HepG2 (cell line): ENCODE results near the gene THRA. TPM values are rescaled to one million over a fixed set of nuclear protein-coding genes. Genes with fewer than 3 reads are reported as not detected.

Source experiments
- CHD2 ChIP-seq: IDR thresholded peaks from 2 replicates; pipeline ENCODE4 v1.6.1; 2011; ENCODE audit warnings: low read depth, low read length, improper control_type of control experiment
- ETV5 ChIP-seq: IDR thresholded peaks from 2 replicates; pipeline ENCODE4 v1.6.1; 2018; ENCODE audit warnings: missing biosample characterization, missing genetic modification reagents, inconsistent platforms, borderline replicate concordance
- FLYWCH1 ChIP-seq: sonication (generic); formaldehyde crosslinking; IDR thresholded peaks from 2 replicates; pipeline ENCODE4 v1.8.1; 2023; ENCODE audit warnings: mild to moderate bottlenecking, missing genetic modification reagents
- FOXC1 ChIP-seq: sonication (generic); formaldehyde crosslinking; IDR thresholded peaks from 2 replicates; pipeline ENCODE4 v1.8.0; 2022; ENCODE audit warnings: mild to moderate bottlenecking, missing genetic modification reagents, borderline replicate concordance
- FOXP1 ChIP-seq, 2 experiments: fragments of 450-650 bp in 1 of 2; IDR thresholded peaks; 2 replicates each; pipeline ENCODE4 v1.6.1; 2017 to 2018; ENCODE audit warnings: antibody characterized with exemption in 1 of 2
- FUBP1 ChIP-seq: sonication (generic); formaldehyde crosslinking; IDR thresholded peaks from 2 replicates; pipeline ENCODE4 v1.5.1; 2020; ENCODE audit warnings: missing genetic modification reagents, mild to moderate bottlenecking, borderline replicate concordance
- HNRNPL ChIP-seq: fragments of 200-400 bp; formaldehyde crosslinking; IDR thresholded peaks from 2 replicates; pipeline ENCODE4 v1.6.1; 2017; ENCODE audit warnings: mild to moderate bottlenecking, low read depth, low read length
- IRX3 ChIP-seq: sonication (generic); formaldehyde crosslinking; IDR thresholded peaks from 2 replicates; pipeline ENCODE4 v1.8.1; 2023; ENCODE audit warnings: mild to moderate bottlenecking, low read depth, missing genetic modification reagents, borderline replicate concordance
- NR3C1 ChIP-seq: sonication (generic); formaldehyde crosslinking; IDR thresholded peaks from 2 replicates; pipeline ENCODE4 v1.4.0; 2020; ENCODE audit warnings: missing genetic modification reagents
- PBX3 ChIP-seq: sonication (generic); formaldehyde crosslinking; IDR thresholded peaks from 2 replicates; pipeline ENCODE4 v1.8.1; 2023; ENCODE audit warnings: missing genetic modification reagents, inconsistent platforms, borderline replicate concordance
- RXRB ChIP-seq: IDR thresholded peaks from 2 replicates; pipeline ENCODE4 v1.6.1; 2016; ENCODE audit warnings: borderline replicate concordance, missing genetic modification reagents, missing compliant biosample characterization
- ZNF20 ChIP-seq: sonication (generic); formaldehyde crosslinking; IDR thresholded peaks from 2 replicates; pipeline ENCODE4 v1.4.0; 2020; ENCODE audit warnings: mild to moderate bottlenecking, moderate library complexity, missing genetic modification reagents
- ZNF563 ChIP-seq: sonication (generic); formaldehyde crosslinking; IDR thresholded peaks from 2 replicates; pipeline ENCODE4 v1.8.0; 2022; ENCODE audit warnings: mild to moderate bottlenecking, moderate library complexity, missing genetic modification reagents
- ZNF609 ChIP-seq: sonication (generic); formaldehyde crosslinking; IDR thresholded peaks from 2 replicates; pipeline ENCODE4 v1.4.0; 2020; ENCODE audit warnings: mild to moderate bottlenecking, missing genetic modification reagents, borderline replicate concordance
- ZNF629 ChIP-seq: sonication (generic); formaldehyde crosslinking; conservative IDR thresholded peaks from 2 replicates; pipeline ENCODE4 v1.5.0; 2020; ENCODE audit warnings: missing genetic modification reagents
- ZNF644 ChIP-seq: IDR thresholded peaks from 2 replicates; pipeline ENCODE4 v1.6.1; 2016; ENCODE audit warnings: low read depth
- ZNF740 ChIP-seq: sonication (generic); formaldehyde crosslinking; IDR thresholded peaks from 2 replicates; pipeline ENCODE4 v1.4.0; 2020; ENCODE audit warnings: missing genetic modification reagents
- ZNF777 ChIP-seq: sonication (generic); formaldehyde crosslinking; IDR thresholded peaks from 2 replicates; pipeline ENCODE4 v1.4.0; 2020; ENCODE audit warnings: missing genetic modification reagents
- ZNF879 ChIP-seq: sonication (generic); formaldehyde crosslinking; IDR thresholded peaks from 2 replicates; pipeline ENCODE4 v1.8.1; 2023; ENCODE audit warnings: missing genetic modification reagents
- ZSCAN5A ChIP-seq: sonication (generic); formaldehyde crosslinking; IDR thresholded peaks from 2 replicates; pipeline ENCODE4 v1.8.0; 2022; ENCODE audit warnings: mild to moderate bottlenecking, missing genetic modification reagents, borderline replicate concordance
- polyA plus RNA-seq, 8 experiments: library from polyadenylated mRNA; depleted of rRNA in 3 of 8; stranded (reverse) in 7 of 8; unstranded in 1 of 8; fragments of >200 nt; fragmentation: Illumina TruSeq in 4 of 8; extraction: Trizol in 4 of 8; gene quantifications; 2 replicates each; pipeline versions ENCODE4 v1.2.1 to v1.2.3, GENCODE V29; 2011 to 2016; ENCODE audit warnings: low read depth in 4 of 8, missing spikeins in 1 of 8, mixed read lengths in 1 of 8; ENCODE audit not compliant: insufficient read depth in 1 of 8
- total RNA-seq, 5 experiments: library from RNA; depleted of rRNA; stranded (reverse); fragments of >200 nt; fragmentation: Illumina TruSeq; extraction: Trizol; gene quantifications; 2 replicates each; pipeline ENCODE4 v1.2.3, GENCODE V29; 2016; ENCODE audit warnings: low read depth in 1 of 5

The THRA gene
- total and polyA plus RNA-seq, 2 of the 13 experiments (the other 11 are each of a cell fraction or from before 2014, with no cell fraction given): 8.0 to 9.9 TPM

- no peak for TF ChIP-seq FOXC1
- TF ChIP-seq ZSCAN5A (CRISPR knock-in tag): no peak
- no peak for TF ChIP-seq ZNF20 (CRISPR knock-in tag)
- TF ChIP-seq ZNF644 (CRISPR knock-in tag): no peak
- no peak for TF ChIP-seq FOXP1 (IDR thresholded peaks at IDR 0.05)
- no peak for TF ChIP-seq FOXP1 (CRISPR knock-in tag; IDR thresholded peaks at IDR 0.05)
- TF ChIP-seq IRX3 (CRISPR knock-in tag): no peak
- no peak for TF ChIP-seq FUBP1 (CRISPR knock-in tag)
- no peak for TF ChIP-seq FLYWCH1 (CRISPR knock-in tag)
- TF ChIP-seq ZNF740: no peak
- no peak for TF ChIP-seq NR3C1 (CRISPR knock-in tag)
- no peak for TF ChIP-seq ETV5 (CRISPR knock-in tag)
- no peak for TF ChIP-seq CHD2
- TF ChIP-seq HNRNPL: no peak
- TF ChIP-seq ZNF629 (CRISPR knock-in tag): no peak
- TF ChIP-seq ZNF563 (CRISPR knock-in tag): no peak
- TF ChIP-seq PBX3 (CRISPR knock-in tag): no peak
- no peak for TF ChIP-seq ZNF879 (CRISPR knock-in tag)
- TF ChIP-seq RXRB: peak; percentile 32; the same call in 1 of the 2 replicates
- TF ChIP-seq ZNF777 (CRISPR knock-in tag): no peak
- no peak for TF ChIP-seq ZNF609 (CRISPR knock-in tag)
Measured at GRCh38 chr17:40026816-40027613, 35.8 kb upstream of the THRA start (continued).
